ENCODE measurements around the gene WDR11. TPM values are rescaled to one million over a fixed set of nuclear protein-coding genes. Genes with fewer than 3 reads are reported as not detected.

WDR11 gene
- total RNA-seq, 1 donor: 87.2 TPM

DNA sequence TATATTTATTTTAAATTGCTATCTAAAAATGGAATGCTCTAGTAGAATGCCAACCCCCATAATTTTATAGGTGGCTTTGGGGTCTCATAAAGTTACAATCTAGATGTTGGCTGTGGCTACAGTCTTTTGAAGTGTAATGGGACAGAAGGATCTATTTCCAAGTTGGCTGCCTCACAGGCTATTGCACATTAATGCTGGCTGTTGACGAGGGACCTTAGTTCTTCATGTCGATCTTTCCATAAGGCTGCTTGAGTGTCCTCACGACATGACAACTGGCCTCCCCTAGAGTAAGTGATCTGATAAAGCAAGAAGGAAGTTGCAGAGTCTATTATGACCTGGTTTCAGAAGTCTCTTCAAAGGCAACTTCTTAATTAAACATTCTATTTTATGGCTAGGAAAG is 36.3 kb downstream of the WDR11 start:
- Histone ChIP-seq H3K4me2 (ENCODE audit: insufficient read depth, low read length) (no peak overlapping the region), H3K9me3 (ENCODE audit: low read depth, low read length) (no peaks in the 10 kb centered on the region), H3K36me3 (ENCODE audit: insufficient read depth, low read length) (peaks cover 36% of the 10 kb centered on the region)

DNA sequence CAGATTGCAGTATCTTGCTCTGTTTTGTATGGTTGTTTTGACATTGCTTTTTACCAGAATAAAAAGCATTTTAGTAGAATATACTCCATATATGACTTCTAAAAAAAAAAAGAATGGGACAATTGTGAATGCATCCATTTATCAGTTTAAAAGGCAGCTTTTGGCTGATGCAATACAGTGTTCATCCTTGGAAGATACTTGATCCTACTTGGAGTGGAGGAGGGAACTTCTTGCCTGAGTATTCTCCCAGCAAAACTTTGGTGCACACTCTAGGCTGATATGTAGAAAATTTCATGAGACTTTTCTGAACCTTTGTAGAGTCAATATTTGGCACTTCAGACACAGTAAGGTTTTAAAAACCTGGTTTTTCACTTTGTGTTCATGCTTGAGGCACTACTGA is 40.2 kb downstream of the WDR11 start:
- no peak overlapping the region for H2AFZ ChIP-seq (ENCODE audit: low read length)
- H3K27me3 ChIP-seq (ENCODE audit: insufficient read depth, low read length): no peaks in the 10 kb centered on the region
- H3K4me1 ChIP-seq (ENCODE audit: insufficient read depth, low read length): no peaks in the 10 kb centered on the region
- H3K79me2 ChIP-seq (ENCODE audit: insufficient read depth, low read length): no peaks in the 10 kb centered on the region
- no peak overlapping the region for H3K27ac ChIP-seq (ENCODE audit: low read depth, low read length)
- no peak overlapping the region for H3K4me3 ChIP-seq (ENCODE audit: insufficient read depth, low read length)
- H4K20me1 ChIP-seq (ENCODE audit: insufficient read depth, low read length): no peaks in the 10 kb centered on the region
- no peak for DNase-seq (ENCODE audit: insufficient read length, low spot score, missing footprints)
- H3K9me3 ChIP-seq (ENCODE audit: low read depth, low read length): no peaks in the 10 kb centered on the region
- TF ChIP-seq, protein P1, sequence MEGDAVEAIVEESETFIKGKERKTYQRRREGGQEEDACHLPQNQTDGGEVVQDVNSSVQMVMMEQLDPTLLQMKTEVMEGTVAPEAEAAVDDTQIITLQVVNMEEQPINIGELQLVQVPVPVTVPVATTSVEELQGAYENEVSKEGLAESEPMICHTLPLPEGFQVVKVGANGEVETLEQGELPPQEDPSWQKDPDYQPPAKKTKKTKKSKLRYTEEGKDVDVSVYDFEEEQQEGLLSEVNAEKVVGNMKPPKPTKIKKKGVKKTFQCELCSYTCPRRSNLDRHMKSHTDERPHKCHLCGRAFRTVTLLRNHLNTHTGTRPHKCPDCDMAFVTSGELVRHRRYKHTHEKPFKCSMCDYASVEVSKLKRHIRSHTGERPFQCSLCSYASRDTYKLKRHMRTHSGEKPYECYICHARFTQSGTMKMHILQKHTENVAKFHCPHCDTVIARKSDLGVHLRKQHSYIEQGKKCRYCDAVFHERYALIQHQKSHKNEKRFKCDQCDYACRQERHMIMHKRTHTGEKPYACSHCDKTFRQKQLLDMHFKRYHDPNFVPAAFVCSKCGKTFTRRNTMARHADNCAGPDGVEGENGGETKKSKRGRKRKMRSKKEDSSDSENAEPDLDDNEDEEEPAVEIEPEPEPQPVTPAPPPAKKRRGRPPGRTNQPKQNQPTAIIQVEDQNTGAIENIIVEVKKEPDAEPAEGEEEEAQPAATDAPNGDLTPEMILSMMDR (IDR thresholded peaks at IDR 0.05; ENCODE audit: extremely low read depth, low read depth, low read length): no peak
- H3K36me3 ChIP-seq (ENCODE audit: insufficient read depth, low read length): peaks cover 33% of the 10 kb centered on the region
- H3K4me2 ChIP-seq (ENCODE audit: insufficient read depth, low read length): no peak overlapping the region

More for the DNA sequence above, 36.3 kb downstream of the WDR11 start:
- no peaks in the 10 kb centered on the region for H3K4me1 ChIP-seq (ENCODE audit: insufficient read depth, low read length)
- H3K4me3 ChIP-seq (ENCODE audit: insufficient read depth, low read length): no peak overlapping the region
- no peak overlapping the region for H2AFZ ChIP-seq (ENCODE audit: low read length)
- DNase-seq (ENCODE audit: insufficient read length, low spot score, missing footprints): no peak
- TF ChIP-seq, protein P1 (IDR thresholded peaks at IDR 0.05; ENCODE audit: extremely low read depth, low read depth, low read length): no peak
- no peaks in the 10 kb centered on the region for H4K20me1 ChIP-seq (ENCODE audit: insufficient read depth, low read length)
- no peaks in the 10 kb centered on the region for H3K79me2 ChIP-seq (ENCODE audit: insufficient read depth, low read length)
- H3K27ac ChIP-seq (ENCODE audit: low read depth, low read length): no peak overlapping the region
- H3K27me3 ChIP-seq (ENCODE audit: insufficient read depth, low read length): no peaks in the 10 kb centered on the region

DNA sequence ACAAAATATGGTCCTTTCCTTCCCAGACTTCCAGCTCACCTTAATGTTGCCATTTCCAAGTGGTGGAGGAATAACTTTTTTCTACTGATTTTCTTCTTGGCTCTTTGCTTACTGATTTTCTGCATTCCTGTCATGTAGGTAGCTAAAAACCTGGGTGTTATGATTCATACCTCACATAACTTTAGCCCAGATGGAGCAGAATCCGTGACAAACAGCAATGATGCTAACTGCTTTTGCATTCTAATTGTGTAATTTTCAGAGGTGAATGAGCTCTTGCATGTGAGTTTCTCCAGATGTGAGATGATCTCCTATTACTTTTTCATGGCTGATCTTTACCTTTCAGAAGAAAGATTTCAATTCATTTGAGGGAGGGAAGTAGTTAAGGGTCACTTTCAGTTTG is 43.4 kb downstream of the WDR11 start:
- no peak overlapping the region for H3K27ac ChIP-seq (ENCODE audit: low read depth, low read length)
- no peaks in the 10 kb centered on the region for H3K27me3 ChIP-seq (ENCODE audit: insufficient read depth, low read length)
- no peak overlapping the region for H2AFZ ChIP-seq (ENCODE audit: low read length)
- H3K79me2 ChIP-seq (ENCODE audit: insufficient read depth, low read length): no peaks in the 10 kb centered on the region
- H3K4me2 ChIP-seq (ENCODE audit: insufficient read depth, low read length): no peak overlapping the region
- TF ChIP-seq, protein P1 (IDR thresholded peaks at IDR 0.05; ENCODE audit: extremely low read depth, low read depth, low read length): no peak
- no peaks in the 10 kb centered on the region for H4K20me1 ChIP-seq (ENCODE audit: insufficient read depth, low read length)
- no peaks in the 10 kb centered on the region for H3K4me1 ChIP-seq (ENCODE audit: insufficient read depth, low read length)
- H3K36me3 ChIP-seq (ENCODE audit: insufficient read depth, low read length): peaks cover 18% of the 10 kb centered on the region
- DNase-seq (ENCODE audit: insufficient read length, low spot score, missing footprints): no peak
- no peak overlapping the region for H3K4me3 ChIP-seq (ENCODE audit: insufficient read depth, low read length)
- H3K9me3 ChIP-seq (ENCODE audit: low read depth, low read length): no peaks in the 10 kb centered on the region

DNA sequence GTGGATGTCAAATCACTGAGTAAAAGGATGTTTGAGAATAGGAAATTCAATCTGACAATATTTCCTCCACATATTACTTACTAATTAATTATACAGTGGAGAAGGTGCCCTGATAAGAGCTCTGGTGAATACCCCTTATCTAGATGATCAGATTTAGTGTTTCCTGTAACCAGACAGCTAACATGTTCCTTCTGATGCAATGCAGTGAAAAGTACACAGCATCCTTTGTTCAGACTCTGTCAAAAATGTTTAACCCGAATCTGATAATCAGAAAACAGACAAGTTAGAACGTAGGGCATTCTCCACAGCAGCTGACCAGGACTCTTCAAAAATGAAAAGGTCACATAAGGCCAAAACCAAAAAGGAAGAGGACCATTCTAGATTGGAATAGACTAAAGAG is 46.2 kb downstream of the WDR11 start:
- no peak overlapping the region for H3K27ac ChIP-seq (ENCODE audit: low read depth, low read length)

More for the DNA sequence above, 46.2 kb downstream of the WDR11 start:
- peaks cover 16% of the 10 kb centered on the region for H3K36me3 ChIP-seq (ENCODE audit: insufficient read depth, low read length)
- no peaks in the 10 kb centered on the region for H3K4me1 ChIP-seq (ENCODE audit: insufficient read depth, low read length)
- no peaks in the 10 kb centered on the region for H4K20me1 ChIP-seq (ENCODE audit: insufficient read depth, low read length)
- no peak overlapping the region for H3K4me3 ChIP-seq (ENCODE audit: insufficient read depth, low read length)
- no peaks in the 10 kb centered on the region for H3K27me3 ChIP-seq (ENCODE audit: insufficient read depth, low read length)
- DNase-seq (ENCODE audit: insufficient read length, low spot score, missing footprints): no peak
- no peaks in the 10 kb centered on the region for H3K9me3 ChIP-seq (ENCODE audit: low read depth, low read length)
- no peak overlapping the region for H3K4me2 ChIP-seq (ENCODE audit: insufficient read depth, low read length)
- H3K79me2 ChIP-seq (ENCODE audit: insufficient read depth, low read length): no peaks in the 10 kb centered on the region
- TF ChIP-seq, protein P1 (IDR thresholded peaks at IDR 0.05; ENCODE audit: extremely low read depth, low read depth, low read length): no peak
- no peak overlapping the region for H2AFZ ChIP-seq (ENCODE audit: low read length)

All from osteoblast (primary cell).